NCI-H146 treated with DMSO at 0.1 percent for 48 hours (cell line): ENCODE data around the gene DRAXIN.

ENCODE experiments used
- DNase-seq: peaks from one replicate; lab custom pipeline; 2025; ENCODE audit not compliant: unreplicated experiment; lab: John Stamatoyannopoulos, UW

The DRAXIN gene

DNA sequence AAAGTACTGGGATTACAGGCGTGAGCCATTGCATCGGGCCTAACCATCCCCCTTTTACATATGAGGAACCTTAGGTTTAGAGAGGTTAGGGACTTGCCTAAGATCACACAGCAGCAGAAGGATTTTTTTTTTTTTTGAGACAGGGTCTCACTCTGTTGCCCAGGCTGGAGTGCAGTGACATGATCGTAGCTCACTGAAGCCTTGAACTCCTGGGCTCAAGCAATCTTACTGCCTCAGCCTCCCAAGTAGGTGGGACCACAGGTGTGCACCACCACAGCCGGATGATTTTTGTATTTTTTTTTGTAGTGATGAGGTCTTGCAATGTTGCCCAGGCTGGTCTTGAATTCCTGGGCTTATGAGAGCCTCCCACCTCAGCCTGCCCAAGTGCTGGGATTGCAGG is 68.3 kb downstream of the DRAXIN start:
- no peak for DNase-seq

DNA sequence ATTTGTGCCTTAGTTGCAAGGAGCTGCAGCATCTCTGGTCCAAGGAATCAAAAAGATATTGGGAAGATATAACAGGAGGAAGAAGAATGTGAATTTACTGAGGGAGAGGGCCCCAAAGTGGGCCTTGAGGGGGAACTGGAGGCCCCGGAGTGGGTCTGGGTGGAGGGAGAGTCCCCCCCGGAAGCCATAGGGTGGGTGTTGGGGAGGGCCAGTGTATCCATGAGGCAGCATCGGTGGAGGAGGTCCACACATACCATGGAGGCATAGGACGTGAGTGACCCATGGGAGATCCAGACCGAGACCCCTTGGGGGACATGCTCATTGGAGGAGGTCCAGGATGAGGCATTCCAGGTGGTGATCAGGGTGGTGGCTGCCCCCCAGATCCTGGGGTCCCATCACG is 69.8 kb downstream of the DRAXIN start:
- DNase-seq = no peak

DNA sequence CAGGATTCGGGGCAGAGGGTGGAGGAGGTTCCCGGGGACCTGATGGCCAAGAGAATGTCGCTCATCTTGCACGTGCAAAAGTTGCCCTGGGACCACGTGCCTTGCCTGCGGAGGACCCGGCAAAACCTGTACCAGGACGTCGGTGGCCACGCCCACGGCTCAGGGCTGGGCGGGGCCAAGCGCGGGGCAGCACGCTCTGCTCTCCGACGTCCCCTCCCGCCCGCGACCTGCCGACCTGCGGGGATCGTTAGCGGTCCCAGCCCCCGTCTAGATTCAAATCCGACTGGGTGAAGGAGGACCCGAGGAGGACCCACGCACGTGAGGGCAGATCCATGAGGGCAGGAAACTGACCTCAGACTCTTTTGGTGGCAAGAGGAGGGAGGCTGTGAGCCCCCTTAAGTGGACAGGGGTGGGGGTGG is 70.5 kb downstream of the DRAXIN start, which contains the start of gene C1orf167:
TSS of gene C1orf167 (plus strand) at position 206 of the 419 bp plus-strand sequence. CDS start 2,208 bp downstream, outside the sequence.
- DNase-seq = no peak

DNA sequence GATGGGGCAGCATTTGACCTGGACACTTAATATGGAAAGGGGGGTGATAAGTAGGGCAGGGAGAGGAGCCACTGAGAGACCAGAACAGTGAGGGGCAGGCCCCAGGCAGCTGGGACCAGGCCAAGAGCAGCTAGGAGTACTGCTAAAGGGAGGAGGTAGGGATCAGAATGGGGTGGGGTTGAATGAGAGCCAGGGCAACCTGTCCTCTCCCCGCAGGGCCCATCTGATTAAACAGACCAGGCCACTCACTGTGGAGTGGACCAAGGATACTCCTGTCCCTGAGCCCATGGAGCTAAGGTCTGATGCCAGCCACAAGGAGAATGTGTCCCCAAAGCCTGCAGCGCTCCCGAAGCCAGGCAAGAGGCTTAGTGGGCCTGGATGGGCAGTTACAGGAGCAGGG is 72.6 kb downstream of the DRAXIN start:
- no peak for DNase-seq

DNA sequence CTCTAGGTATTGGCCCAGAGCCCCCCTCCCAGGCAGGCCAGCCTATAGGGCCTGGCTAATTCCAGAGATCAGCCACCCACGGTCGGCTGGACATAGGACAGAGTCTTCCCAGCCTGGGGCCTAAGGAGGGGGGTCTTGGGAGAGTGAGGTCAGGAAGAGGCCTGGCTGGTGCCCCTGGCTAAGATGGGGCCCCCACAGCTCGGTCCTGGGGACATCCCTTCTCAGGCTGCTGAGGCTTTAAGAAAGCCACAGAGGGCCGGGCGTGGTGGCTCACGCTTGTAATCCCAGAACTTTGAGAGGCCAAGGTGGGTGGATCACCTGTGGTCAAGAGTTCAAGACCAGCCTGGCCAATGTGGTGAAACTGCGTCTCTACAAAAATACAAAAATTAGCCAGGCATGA is 73.0 kb downstream of the DRAXIN start:
- DNase-seq = no peak

DNA sequence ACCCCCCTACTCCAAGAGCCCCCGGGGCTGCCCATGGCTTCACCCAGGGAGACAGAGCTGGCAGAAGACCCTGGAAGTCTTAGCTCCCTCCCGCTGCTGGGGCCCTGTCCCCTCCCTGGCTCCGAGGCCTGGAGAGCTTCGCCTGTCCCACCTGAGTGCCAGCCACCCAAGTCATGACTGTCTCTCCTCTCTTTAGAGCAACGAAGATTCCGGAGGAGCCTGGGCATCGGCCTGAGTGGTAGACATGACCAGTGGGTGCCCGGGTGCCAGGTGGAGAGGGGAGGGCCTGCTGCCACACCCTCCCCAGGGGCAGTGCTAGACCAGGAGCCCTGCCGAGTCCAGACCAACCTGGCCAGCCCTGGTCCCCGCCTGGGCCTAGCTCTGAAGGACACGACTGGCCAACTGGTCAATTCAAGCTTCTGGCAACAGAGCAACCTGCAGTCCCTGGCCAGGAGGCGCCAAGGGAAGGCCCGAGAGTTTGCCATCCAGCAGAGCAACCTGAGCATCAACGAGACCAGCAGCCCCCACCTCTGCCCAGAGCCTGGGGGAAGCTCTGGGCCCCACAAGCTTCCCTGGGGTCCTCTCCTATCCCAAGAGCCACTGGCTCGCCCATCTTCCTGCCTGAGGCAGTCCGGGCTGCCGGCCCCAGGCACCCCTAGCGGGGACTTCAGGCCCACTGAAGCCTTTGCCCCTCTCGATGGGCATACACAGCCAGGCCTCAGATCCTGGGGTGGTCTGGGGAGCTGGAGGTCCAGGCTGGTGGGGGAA is 74.3 kb downstream of the DRAXIN start:
- no peak for DNase-seq

DNA sequence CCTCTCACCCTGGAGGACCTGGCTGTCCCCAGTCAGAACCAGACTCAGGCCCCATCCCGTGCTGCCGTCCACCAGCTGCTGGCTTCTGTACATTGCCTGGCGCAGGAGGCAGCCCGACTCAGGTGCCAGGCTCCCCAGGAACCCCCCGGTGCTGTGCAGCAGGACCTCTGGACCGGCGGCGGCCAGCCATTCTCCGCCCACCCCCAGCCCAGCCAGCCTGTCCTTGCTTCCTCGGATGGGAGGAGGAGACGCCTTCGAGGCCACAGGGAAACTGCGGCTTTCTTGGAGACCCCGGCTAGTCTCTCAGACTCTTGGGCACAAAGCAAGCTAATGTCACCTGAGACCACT is 74.9 kb downstream of the DRAXIN start:
- no peak for DNase-seq

DNA sequence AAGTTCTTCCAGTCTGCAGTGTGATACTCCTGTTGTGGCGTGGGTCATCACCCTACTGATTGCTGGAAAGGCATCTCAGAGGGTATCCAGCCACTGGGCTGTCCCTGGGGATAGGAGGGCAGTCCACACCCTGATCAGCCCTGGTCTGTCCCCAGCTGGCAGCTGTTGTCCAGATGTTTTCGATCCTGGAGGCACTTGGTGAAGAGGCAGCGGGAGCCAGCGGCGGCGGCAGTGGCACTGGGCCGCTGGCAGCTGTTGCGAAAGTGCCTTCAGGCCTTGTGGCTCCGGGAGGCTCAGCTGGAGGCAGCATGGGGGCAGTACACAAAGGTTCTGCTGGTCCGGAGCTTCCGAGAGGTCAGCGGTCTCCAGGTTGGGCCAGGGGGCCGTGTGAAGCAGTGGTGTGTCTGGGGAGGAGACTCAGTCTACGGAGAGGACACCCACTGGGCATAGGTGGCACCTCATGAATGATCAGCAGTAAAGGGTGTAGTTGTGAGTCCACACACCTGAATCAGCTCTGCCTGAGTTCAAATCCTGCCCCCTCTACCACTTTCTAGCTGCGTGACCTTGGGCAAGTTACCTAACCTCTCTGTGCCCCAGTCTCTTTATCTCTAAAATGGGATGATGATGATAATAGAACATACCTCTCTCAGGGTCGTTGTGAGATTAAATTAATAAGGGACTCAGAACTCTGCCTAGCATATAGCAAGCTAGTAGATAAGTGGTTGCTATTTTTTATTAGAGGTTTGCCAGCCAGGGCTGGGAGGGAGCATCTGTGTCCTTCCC is 76.6 kb downstream of the DRAXIN start:
- no peak for DNase-seq

DNA sequence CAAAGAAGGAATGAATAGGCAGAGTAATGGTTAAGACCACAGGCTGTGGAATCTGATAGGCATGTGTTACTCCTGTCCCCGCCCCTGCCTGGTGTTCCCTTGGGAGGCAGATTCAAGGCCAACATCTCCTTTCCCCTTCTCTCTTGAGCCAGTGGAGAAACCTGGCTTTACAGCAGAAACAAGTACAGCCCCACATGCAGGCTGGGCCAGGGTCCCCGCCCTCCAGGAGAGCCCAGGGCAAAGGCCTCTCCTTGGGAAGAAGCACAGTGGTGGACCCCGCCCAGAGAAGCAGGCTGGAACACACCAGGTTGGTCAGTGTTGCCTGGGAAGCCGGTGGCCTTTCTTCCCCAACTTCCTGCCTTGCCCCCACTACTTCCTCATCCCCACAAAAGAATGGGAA is 77.3 kb downstream of the DRAXIN start:
- DNase-seq = no peak

DNA sequence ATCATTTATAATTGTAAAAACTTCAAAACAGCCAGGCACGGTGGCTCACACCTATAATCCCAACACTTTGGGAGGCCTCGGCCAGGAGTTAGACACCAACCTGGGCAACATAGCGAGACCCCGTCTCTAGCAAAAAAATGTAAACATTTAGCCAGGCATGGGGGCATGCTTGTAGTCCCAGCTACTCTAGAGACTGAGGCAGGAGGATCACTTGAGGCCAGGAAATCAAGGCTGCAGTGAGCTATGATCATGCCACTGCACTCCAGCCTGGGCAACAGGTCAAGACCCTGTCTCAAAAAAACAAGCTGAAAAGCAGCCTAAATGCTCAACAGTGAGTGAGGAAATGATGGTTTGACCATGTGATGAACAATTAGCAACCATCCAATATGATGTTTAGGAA is 77.8 kb downstream of the DRAXIN start:
- DNase-seq = no peak

DNA sequence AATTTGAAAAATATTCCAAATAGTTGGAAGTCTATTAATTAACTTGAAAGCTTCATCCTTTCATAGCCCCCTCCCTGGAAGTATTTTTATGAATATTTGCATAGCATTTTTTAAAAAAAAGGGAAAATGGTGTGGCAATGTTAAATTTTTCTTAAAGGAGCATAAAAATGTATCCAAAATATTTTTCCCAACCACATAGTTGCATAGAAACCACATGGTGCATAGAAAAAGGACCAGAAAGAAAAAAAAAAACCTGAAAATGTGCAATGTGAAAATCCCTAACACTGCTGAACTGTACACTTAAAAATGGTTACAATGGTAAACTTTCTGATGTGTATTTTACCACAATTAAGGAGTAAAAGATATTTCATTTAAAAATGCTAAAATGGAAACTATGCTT is 78.5 kb downstream of the DRAXIN start:
- DNase-seq = no peak

DNA sequence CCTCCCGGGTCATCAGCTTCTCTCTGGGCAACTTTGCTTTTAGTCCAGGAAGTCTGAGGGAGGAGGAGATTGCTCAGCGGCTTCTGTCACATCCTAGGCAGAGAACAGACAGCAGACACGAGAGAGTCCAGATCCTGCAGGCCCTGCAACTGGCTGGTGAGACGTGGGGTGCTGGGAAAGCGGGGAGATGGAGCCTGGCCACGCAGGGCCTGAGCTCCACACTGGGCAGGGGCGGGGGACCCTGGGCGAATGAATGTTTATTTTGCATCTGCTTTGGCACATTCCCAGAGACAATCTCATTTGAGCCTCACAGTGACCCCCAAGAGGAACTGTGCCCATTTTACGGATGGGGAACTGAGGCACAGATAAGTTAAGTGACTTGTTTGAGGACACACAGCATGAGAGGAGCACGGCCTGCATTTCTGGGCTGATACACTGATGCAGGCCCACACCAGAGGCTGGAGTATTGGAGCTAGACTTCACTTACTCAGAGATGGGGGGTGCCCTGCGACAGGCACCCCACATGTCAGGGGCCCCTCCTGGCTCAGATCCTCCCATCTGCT is 80.1 kb downstream of the DRAXIN start:
- DNase-seq = no peak

DNA sequence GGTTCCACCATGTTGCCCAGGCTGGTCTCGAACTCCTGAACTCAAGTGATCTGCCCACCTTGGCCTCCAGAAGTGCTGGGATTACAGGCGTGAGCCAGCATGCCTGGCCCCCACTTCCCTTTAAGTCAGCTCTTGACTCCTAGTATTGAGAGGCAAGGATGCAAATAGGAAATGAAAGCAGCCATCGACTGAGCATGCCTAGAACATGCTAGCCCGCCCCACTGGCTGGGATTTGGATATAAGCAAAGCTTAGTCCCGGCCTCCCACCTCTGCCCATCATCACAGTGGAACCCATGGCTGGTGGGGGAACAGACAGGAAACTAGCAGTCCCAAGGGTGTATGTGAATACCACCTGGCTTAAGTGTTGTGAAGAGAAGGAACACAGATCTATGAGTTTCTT is 80.9 kb downstream of the DRAXIN start:
- DNase-seq = no peak

DNA sequence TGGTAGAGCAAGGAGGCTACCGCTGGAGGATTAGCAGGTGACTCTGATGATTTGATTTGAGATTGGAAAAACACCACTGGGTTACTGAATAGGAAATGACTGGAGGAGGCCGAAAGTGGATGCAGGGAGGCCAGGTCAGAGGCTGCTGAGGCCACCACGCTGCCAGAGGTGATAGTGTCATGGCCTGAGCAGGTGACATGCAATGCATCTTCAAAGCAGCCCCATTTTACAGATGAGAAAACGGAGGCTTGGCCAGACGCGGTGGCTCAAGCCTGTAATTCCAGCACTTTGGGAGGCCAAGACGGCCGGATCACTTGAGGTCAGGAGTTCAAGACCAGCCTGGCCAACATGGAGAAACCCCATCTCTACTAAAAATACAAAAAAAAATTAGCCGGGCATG is 83.2 kb downstream of the DRAXIN start:
- DNase-seq = no peak
